HG02571 (cell line): ENCODE results near the gene DBI.

Experiments used
- ATAC-seq: cut with Tn5 transposase; IDR thresholded peaks from one replicate; pipeline ENCODE4 v1.9.1; 2021; ENCODE audit warnings: mild to moderate bottlenecking, moderate library complexity; ENCODE audit not compliant: unreplicated experiment

DBI gene

GRCh38 chr2:119366649-119367471, at the start of gene DBI, which contains the start of gene C2orf76:
DBI (plus strand) TSS chr2:119366977; CDS start chr2:119367052, 75 bp downstream.
C2orf76 (minus strand) TSS chr2:119366834; CDS start chr2:119339959, 26,875 bp downstream.
- peak; percentile 96 for ATAC-seq

GRCh38 chr2:119317554-119317953, 49.2 kb upstream of the DBI start:
- no peak for ATAC-seq

- ATAC-seq = no peak
Observed at GRCh38 chr2:119319593-119319992, 47.2 kb upstream of the DBI start.

GRCh38 chr2:119323459-119323858, 43.3 kb upstream of the DBI start:
- ATAC-seq = no peak

- no peak for ATAC-seq
Observed at GRCh38 chr2:119324685-119325270, 42.0 kb upstream of the DBI start.

GRCh38 chr2:119326938-119327337, 39.8 kb upstream of the DBI start:
- ATAC-seq = no peak

- no peak for ATAC-seq
Observed at GRCh38 chr2:119327431-119327830, 39.3 kb upstream of the DBI start.

GRCh38 chr2:119332953-119333352, 33.8 kb upstream of the DBI start:
- ATAC-seq = no peak

GRCh38 chr2:119333360-119333759, 33.4 kb upstream of the DBI start:
- no peak for ATAC-seq

- no peak for ATAC-seq
Observed at GRCh38 chr2:119333833-119334232, 32.9 kb upstream of the DBI start.

GRCh38 chr2:119337749-119338148, 29.0 kb upstream of the DBI start:
- no peak for ATAC-seq

- no peak for ATAC-seq
Observed at GRCh38 chr2:119338272-119338671, 28.5 kb upstream of the DBI start.

- ATAC-seq = peak; percentile 97
Observed at GRCh38 chr2:119338826-119339561, 27.8 kb upstream of the DBI start.

- no peak for ATAC-seq
Observed at GRCh38 chr2:119339562-119339923, 27.2 kb upstream of the DBI start.

GRCh38 chr2:119341684-119342083, 25.1 kb upstream of the DBI start:
- no peak for ATAC-seq

- no peak for ATAC-seq
Observed at GRCh38 chr2:119349289-119349688, 17.5 kb upstream of the DBI start.

- no peak for ATAC-seq
Observed at GRCh38 chr2:119350311-119350998, 16.3 kb upstream of the DBI start.

- peak; percentile 96 for ATAC-seq
Observed at GRCh38 chr2:119352357-119352756, 14.4 kb upstream of the DBI start.

- no peak for ATAC-seq
Observed at GRCh38 chr2:119354860-119355259, 11.9 kb upstream of the DBI start.

- ATAC-seq = no peak
Observed at GRCh38 chr2:119359774-119360173, 7.0 kb upstream of the DBI start.

GRCh38 chr2:119360423-119360966, 6.3 kb upstream of the DBI start:
- ATAC-seq = no peak
